Measurements from ENCODE around the gene EHBP1.

- TF ChIP-seq CTCF (IDR thresholded peaks at IDR 0.05) = no peak
- no peak for TF ChIP-seq POLR2A (IDR thresholded peaks at IDR 0.05)
Observed at GRCh38 chr2:62691186-62691585, 14.3 kb upstream of the EHBP1 start.

All from uterus (tissue), 2 donors.